Limb (tissue), 2 donors: ENCODE data around the gene IRAK3.

Source experiments
- DNase-seq, 2 donors: peaks; one replicate each; pipeline ENCODE4 v3.0.0-alpha.2; 2016; ENCODE audit errors: extremely low spot score in 2 of 2

The IRAK3 gene, protein sequence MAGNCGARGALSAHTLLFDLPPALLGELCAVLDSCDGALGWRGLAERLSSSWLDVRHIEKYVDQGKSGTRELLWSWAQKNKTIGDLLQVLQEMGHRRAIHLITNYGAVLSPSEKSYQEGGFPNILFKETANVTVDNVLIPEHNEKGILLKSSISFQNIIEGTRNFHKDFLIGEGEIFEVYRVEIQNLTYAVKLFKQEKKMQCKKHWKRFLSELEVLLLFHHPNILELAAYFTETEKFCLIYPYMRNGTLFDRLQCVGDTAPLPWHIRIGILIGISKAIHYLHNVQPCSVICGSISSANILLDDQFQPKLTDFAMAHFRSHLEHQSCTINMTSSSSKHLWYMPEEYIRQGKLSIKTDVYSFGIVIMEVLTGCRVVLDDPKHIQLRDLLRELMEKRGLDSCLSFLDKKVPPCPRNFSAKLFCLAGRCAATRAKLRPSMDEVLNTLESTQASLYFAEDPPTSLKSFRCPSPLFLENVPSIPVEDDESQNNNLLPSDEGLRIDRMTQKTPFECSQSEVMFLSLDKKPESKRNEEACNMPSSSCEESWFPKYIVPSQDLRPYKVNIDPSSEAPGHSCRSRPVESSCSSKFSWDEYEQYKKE

DNA sequence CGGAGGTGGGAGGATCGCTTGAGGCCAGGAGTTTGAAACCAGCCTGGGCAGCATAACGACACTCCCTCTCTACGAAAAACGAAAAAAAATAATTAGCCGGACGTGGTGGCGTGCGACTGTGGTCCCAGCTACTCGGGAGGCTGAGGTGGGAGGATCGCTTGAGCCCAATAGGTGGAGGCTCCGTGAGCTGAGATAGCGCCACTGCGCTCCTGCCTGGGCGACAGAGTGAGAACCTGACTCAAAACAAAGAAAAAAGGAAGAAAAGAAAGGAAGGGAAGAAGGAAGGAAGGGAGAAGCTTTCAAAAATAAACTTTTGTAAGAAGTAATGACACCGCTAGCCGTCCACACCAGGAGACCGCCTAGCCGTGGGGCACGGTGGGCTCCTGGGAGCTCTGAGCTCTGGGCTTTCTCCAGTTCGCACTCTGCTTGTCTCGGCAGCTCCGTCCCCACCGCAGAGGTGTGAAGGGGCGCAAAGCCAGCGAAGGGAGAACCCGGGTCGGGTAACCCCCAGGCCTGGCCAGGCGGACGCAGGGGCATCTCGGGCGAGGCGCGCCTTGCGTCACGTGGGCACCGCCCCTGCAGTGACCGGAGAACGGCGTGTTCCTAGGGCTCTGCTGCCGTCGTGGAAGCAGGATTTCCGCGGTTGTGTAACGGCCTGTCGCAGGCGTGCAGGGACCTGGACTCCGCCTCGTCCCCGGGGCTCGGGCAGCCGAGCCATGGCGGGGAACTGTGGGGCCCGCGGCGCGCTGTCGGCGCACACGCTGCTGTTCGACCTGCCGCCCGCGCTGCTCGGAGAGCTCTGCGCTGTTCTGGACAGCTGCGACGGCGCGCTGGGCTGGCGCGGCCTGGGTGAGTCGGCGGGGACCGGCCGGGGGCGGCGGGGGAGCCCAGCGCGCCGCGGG is at the start of gene IRAK3:
TSS of gene IRAK3 (plus strand) at position 631 of the 902 bp plus-strand sequence. CDS start at position 717, 86 bp downstream.
- peak; percentile 14 to 69 for DNase-seq

DNA sequence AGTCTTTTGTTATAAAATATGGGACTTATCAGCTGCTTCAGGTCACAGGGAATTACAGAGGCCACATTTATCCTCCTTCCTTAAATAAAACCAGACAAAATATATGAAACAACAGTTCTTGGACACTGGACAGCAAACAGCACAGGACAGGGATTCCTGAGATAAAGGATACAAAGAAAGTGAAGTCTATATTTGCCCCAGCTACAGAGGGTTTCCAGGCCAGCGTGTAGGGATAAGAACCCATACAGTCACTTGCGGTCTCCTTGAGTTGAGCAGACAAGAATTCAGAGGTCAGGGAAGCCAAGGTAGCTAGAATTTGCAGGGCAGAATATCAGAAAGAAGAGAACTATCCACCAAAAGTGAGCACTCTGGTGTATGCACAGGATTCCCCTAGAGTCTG is 49.7 kb upstream of the IRAK3 start:
- no peak for DNase-seq

DNA sequence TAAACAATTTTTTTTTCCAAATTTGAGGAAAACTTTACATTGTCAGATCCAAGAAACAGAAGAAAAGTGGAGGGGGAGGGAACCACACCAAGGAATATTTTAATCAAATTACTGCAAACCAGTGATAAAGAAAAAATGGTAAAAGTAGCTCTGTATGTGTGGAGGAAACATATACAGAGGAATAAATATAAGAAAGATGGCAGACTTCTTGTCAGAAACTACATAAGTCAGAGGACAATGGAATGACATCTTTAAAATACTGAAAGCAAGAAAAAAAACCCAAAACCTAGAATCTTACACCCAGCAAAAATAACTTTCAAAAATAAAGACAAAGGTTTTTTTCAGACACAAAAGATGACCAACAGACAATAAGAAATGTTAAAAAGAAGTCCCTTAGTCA is 48.3 kb upstream of the IRAK3 start:
- no peak for DNase-seq

DNA sequence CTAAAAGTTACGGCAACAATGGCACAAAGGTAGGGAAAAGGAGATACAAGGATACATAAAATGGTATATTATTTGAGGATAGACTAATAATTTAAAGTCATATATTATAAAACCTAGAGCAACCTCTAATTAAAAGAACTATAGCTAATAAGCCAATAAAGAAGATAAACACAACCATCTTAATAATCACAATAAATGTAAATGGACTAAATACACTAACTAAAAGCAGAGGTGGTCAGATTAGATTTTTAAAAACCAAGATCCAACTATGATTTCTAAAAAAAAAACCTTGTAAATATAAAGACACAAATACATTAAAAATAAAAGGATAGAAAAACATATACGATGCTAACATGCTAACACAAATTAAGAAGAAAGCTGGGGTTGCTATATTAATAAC is 47.7 kb upstream of the IRAK3 start:
- DNase-seq: no peak

DNA sequence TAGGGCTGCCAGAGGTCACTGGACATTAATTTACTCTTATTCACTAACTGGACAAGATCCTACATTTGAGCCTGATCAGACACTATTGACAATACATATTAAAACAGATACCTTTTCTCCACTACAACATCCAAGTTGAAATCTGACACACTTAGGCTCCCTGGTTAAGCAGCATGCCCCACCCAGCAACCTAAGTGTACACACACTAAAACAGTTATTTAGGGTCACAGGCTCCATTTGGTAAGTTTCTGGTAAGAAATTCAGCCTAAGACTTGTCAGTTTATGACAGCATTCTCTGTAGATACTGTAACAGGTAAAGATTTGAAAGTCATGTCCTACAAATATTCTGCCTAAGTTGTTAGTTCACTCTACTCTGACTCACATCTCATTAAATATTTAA is 46.2 kb upstream of the IRAK3 start:
- DNase-seq: no peak

DNA sequence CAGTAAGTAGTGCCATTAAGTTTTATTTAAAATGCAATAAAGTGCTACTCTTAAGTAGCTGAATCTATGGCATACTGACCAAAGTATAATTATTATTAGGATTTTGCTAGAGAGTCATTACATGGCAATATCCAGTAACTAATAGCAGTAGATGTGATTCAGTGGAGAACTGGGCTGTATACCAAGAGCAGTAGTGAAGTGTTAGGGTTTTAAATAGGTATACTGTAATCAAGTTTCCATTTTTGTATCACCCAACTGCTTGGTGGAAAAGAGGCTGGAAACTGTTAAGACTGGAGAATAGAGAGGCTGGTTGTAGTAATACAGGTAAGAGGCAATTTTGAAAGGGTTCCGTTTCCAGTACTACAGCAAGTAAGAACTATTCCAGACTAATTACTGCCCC is 45.1 kb upstream of the IRAK3 start:
- DNase-seq: no peak

DNA sequence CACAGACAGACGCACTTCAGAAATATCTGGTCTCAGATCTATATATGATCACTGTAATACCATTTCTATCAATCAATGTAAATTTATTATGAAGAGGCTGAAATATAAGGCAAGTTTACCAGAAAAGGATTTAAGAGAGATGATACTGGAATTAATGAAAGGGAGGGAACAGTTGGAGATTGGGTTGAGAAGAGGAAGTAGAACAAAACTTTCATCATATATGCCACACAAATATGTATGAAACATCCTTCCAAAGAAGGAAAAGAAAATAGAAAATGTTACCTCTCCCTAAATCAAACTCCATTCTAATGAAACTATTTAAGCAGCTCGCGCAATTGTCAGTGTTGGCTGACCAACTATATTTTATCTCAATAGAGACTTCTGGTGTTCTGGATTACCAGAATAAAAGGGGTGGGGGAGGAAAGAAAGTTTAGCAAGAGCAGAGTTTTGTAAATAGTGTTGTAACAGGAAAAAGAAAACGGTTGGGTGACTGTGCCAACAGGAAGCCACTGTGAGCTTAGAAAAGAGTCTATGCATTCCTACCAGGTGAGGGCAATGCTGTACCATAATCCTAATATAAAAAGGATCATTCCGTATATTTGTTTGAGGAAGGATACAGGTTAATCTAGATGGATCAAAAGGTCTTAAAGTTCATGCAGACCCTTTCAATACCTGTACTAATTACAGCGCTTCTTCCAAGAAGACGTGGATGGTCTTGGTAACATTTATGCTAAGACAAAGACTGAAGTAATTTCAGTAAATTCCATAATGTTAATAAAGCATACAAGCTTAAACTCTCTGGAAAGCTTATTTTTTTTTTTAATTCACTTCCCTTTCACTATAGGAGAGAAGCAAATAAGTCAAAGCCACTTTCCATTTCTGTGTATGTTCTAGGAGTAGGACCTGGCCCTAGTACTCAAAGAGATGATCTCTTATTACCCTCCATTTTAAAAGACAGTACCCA is 43.9 kb upstream of the IRAK3 start:
- DNase-seq: peak in 1 of 2 donors; percentile 48

DNA sequence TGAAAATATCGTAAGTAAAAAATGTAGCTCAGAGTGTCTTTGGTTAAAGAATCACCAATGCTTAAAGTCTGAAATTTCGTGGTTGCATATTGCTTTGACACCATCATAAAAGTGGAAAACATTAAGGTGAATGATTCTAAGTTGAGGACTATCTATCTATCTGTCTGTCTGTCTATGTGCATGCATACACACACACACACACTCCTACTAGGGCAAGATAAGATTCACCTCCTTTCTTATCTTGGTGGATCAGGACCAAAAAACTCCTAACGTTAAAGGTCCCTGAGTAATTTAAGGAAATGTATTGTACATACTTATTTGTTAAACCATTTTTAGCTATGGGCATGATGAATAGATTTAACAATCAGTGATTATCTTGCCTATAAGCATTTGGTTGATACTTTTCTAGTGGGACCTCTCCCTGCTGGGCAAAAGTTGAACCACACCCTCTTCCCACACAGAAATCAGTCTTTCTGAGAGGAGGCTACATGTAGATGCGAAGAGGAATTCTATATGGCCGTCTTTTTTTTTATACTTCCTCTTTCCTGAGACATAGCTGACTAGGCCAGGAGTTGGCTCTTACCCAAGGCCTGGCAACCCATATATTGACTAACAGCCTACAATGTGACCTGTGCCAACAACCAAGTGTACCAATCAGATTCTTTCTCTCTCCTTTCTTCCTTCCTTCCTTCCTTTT is 39.2 kb upstream of the IRAK3 start:
- no peak for DNase-seq

DNA sequence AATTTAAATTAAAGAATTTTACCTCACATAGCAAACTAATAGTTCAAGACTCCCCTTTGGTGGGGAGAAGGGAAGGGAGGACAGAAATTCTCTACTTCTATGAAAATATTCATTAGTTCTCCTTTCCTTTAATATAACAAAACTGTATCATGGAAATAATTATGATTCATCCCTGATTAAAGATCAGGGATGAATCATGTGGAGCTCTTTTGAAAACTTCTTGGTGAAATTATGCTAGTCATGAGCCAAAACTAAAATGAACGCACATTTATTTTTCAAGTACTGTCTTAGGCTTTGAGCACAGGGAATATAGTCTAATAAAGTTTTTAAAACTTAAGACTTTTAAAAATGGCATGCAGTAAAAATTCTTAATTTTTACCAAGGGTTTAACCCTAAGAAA is 36.3 kb upstream of the IRAK3 start:
- no peak for DNase-seq

DNA sequence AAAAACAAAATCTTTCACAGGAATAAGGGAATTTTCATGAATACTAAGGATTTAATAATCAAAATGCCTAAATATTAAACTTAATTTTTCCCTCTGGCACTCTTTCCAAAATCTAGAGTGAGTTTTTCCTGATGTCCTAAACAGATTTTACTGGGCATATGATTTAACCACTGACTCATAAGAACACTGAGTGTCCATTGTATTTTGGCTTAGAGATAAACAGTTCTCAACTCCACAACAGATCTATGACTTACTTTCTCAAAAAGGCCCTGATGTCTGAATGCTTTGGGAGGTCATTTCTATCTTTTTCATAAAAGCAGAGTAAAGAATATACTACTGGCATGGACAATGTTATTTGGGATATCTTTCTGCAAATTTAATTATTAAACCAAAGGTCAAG is 34.2 kb upstream of the IRAK3 start:
- no peak for DNase-seq

DNA sequence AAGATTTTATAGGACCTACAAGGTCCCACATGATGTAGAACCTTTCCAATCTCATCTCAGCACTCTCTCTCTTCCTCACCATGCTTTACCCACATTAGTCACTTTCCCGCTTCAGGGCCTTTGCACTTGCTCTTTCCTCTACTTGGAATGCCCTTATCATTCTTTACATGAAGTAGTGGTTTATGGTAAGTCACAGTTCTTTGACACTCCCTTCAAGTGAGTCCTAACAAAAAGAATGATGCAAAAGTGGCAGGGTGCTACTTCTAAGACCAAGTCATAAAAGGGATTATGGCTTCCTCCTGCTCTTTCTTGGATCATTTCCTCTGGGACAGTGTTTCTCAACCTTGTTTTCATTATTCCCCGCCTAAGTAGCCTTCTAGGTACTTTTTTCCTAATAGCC is 32.4 kb upstream of the IRAK3 start:
- no peak for DNase-seq

DNA sequence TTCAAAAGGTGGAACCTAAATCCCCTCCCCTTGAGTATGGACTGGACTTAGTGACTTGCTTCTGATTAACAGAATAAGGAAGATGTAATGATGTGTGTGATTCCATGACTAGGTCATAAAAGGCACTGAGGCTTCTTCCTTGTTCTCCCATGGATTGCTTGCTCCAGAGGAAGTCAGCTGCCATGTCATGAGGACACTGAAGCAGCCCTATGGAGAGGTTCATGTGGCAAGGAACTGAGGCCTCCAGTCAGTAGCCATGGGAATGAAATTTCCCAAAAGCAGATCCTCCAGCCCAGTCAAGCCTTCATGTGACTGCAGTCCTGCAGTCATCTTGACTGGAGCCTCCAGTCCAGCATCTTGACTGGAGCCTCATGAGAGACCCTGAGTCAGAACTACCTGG is 29.9 kb upstream of the IRAK3 start:
- no peak for DNase-seq

DNA sequence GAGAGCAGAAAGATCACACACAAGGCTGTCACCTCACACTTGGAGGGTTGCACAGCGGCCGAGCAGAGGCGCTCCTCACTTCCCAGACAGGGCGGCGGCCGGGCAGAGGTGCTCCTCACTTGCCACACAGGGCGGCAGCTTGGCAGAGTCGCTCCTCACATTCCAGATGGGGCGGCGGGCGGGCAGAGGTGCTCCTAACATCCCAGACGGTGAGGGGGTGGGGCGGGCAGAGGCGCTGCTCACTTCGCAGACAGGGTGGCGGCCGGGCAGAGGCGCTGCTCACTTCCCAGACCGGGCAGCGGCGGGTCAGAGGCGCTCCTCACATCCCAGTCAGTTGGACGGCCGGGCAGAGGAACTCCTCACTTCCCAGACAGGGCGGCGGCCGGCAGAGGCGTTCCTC is 28.3 kb upstream of the IRAK3 start:
- DNase-seq: no peak

DNA sequence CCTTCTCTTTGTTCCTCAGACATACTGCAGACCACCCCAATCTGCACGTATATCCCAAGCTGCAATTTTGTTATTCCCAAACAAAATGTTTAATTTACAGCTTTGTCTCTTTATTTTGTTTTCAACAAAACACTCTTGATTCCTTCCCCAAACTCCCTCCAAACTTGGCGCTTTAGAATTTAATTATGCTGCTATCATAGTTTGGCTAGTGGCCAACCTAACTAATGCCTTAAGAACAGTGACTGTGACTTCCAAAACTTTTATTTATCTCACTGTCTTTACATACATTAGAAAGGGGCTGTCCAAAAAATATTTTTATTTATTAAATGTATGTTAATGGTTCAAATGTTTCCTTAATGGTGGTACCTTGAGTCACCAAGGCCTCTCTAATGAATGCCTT is 26.3 kb upstream of the IRAK3 start:
- DNase-seq: no peak

DNA sequence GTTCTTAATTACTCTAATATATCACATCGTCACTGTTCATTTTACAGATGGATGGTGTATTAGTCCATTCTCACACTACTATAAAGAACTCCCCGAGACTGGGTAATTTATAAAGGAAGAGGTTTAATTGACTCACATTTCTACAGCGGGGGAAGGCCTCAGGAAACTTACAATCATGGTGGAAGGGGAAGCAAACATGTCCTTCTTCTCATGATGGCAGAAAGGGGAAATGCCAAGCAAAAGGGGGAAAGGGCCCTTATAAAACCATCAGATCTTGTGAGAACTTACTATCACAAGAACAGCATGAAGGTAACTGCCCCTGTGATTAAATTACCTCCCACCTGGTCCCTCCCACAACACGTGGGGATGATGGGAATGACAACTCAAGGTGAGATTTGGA is 25.7 kb upstream of the IRAK3 start:
- DNase-seq: no peak

DNA sequence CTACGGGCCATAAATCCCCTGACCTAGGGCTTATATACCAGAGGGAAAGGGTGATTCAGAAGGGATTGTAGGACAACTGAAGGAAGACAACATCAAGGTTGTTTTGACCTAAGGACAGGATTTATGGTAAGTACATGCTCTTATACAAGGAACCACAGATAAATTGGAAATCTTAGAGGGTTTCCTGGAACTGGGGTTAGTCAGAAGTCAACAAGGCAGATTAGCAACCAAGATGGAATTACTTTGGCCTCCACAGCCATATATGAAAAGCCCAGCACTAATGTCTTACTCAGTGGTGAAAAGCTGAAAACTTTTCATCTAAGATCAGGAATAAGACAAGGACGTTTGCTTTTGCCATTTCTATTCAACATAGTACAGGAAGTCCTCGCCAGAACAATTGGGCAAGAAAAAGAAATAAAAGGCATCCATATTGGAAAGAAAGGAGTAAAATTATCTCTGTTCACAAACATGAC is 24.6 kb upstream of the IRAK3 start:
- DNase-seq: no peak

DNA sequence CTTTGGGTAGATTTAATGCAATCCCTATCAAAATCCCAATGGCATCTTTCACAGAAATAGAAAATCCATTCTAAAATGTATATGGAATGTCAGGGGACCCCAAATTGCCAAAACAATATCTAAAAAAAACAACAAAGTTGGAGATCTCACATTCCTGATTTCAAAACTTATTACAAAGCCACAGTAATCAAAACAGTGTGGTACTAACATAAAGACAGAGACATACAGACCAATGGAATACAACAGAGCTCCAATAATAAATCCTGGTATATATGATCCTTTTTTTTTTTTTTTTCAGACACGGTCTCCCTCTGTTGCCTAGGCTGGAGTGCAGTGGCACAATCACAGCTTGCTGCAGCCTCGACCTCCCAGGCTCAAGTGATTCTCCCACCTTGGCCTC is 23.9 kb upstream of the IRAK3 start:
- DNase-seq: no peak

DNA sequence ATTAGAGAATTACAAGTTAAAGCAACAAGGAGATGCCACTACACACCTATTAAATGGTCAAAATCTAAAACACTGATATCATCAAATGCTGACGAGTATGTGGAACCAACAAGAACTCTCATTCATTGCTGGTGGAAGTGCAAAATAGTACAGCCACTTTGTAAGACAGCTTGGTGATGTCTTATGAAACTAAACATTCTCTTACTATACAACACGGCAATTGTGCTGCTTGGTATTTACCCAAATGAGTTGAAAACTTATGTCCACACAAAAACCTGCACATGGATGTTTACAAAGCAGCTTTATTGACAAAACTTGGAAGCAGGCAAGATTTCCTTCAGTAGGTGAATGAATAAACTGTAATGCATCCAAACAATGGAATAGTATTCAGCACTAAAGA is 22.5 kb upstream of the IRAK3 start:
- DNase-seq: no peak

DNA sequence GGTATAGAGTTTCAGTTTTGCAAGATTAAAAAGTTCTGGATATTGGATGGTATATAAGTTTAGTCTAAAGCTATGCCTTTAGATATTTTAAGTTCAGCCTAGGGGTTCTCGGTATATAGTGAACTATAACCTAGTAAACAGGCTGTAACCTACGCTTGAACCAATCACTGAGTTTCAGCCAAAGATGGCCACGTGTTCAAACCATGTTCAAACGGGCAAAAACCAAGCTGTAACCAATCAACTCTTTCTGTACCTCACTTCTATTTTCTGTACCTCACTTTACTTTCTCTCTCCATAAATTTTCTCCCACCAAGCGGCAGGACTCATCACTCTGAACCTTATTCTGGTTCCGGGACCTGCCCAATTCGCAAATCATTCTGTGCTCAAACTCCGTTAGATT is 20.6 kb upstream of the IRAK3 start:
- no peak for DNase-seq
